Astrocyte of the spinal cord (primary cell): ENCODE data around the gene C18orf32.

Experiments used
- DNase-seq: peaks from one replicate; pipeline ENCODE4 v3.0.0; 2011; ENCODE audit warnings: low read depth, low spot score
- H3K4me3 ChIP-seq: 2 replicates; pipeline ENCODE4 v1.5.1; 2011; ENCODE audit warnings: low read depth, mild to moderate bottlenecking, low read length, moderate library complexity
- CTCF ChIP-seq: IDR thresholded peaks from 2 replicates; pipeline ENCODE4 v1.5.1; 2012; ENCODE audit warnings: low read depth, mild to moderate bottlenecking, low read length, inconsistent platforms
- in situ Hi-C: cut with HindIII; loops from 2 replicates; pipeline ENCODE4 v1.10.0; 2017; ENCODE audit warnings: low sequenced_read_pairs

Gene C18orf32

GRCh38 chr18:49443837-49444236 is 43.2 kb downstream of the C18orf32 start:
- DNase-seq, result no peak
- no peak for TF ChIP-seq CTCF
- in situ Hi-C loops, result no loop called here
- no peak overlapping the region for H3K4me3 ChIP-seq

- TF ChIP-seq CTCF, result no peak
- no peak overlapping the region for H3K4me3 ChIP-seq
- DNase-seq, result no peak
- in situ Hi-C loops, result no loop called here
Measured at GRCh38 chr18:49441338-49441938, 45.6 kb downstream of the C18orf32 start.

- DNase-seq, result no peak
- in situ Hi-C loops, result no loop called here
- no peak for TF ChIP-seq CTCF
- H3K4me3 ChIP-seq, result no peak overlapping the region
Measured at GRCh38 chr18:49435170-49435569, 51.9 kb downstream of the C18orf32 start.

GRCh38 chr18:49432602-49433001 is 54.4 kb downstream of the C18orf32 start:
- DNase-seq, result no peak
- no peak for TF ChIP-seq CTCF
- H3K4me3 ChIP-seq, result no peak overlapping the region
- in situ Hi-C loops, result no loop called here

GRCh38 chr18:49431165-49431962 is 55.7 kb downstream of the C18orf32 start:
- in situ Hi-C loops, result no loop called here
- H3K4me3 ChIP-seq, result no peak overlapping the region
- TF ChIP-seq CTCF, result no peak
- DNase-seq, result no peak
